B cell (primary cell): ENCODE results near the gene CDC34. TPM values are rescaled to one million over a fixed set of nuclear protein-coding genes. Genes with fewer than 3 reads are reported as not detected.

ENCODE experiments used
- ATAC-seq: fragments of 200-7000 bp; cut with Tn5 transposase; one replicate; pipeline ENCODE4 v1.10.0; 2021; ENCODE audit warnings: low read depth, mild to moderate bottlenecking, moderate number of reproducible peaks, moderate library complexity
- CTCF ChIA-PET: fragments of 350-600 bp; sonication (Branson Sonifier 250); formaldehyde crosslinking; loops from one replicate; lab custom pipeline; 2021; ENCODE audit warnings: antibody characterized with exemption, inconsistent platforms; lab: Charles Lee
- POLR2A ChIA-PET: fragments of 350-600 bp; sonication (Branson Sonifier 250); formaldehyde crosslinking; loops from one replicate; lab custom pipeline; 2021; ENCODE audit warnings: antibody characterized with exemption; lab: Charles Lee
- DNase-seq: peaks from one replicate; pipeline ENCODE4 v3.0.0; 2013
- H2AFZ ChIP-seq: 2 replicates; pipeline ENCODE4 v1.6.1; 2012; ENCODE audit warnings: mild to moderate bottlenecking, low read depth, low read length; ENCODE audit not compliant: insufficient read depth, poor library complexity, severe bottlenecking
- H3K27ac ChIP-seq, 2 donors: 1 replicate in 1 of 2; 2 replicates in 1 of 2; pipeline ENCODE4 v1.5.1; 2012 to 2013; ENCODE audit warnings: low read length in 2 of 2, mild to moderate bottlenecking in 2 of 2, moderate library complexity in 1 of 2
- H3K27me3 ChIP-seq, 4 experiments: fragments of 200-600 bp in 1 of 4; sonication (generic) in 1 of 4; replicated peaks in 1 of 4; 1 replicate in 2 of 4; 2 replicates in 2 of 4; pipeline versions ENCODE4 v1.6.1 to v1.7.0; 2013 to 2016; ENCODE audit warnings: low read length in 3 of 4, mild to moderate bottlenecking in 2 of 4, mixed read lengths in 1 of 4, moderate library complexity in 1 of 4; ENCODE audit not compliant: insufficient read depth in 4 of 4, control insufficient read depth in 3 of 4; ENCODE audit errors: control extremely low read depth in 1 of 4
- H3K36me3 ChIP-seq, 2 experiments: replicated peaks in 1 of 2; 1 replicate in 1 of 2; 2 replicates in 1 of 2; pipeline versions ENCODE4 v1.6.1 to v1.7.1; 2013; ENCODE audit warnings: low read length in 1 of 2; ENCODE audit not compliant: insufficient read depth in 2 of 2, control insufficient read depth in 1 of 2; ENCODE audit errors: control extremely low read depth in 1 of 2, extremely low read depth in 1 of 2
- H3K4me1 ChIP-seq, 2 donors: fragments of 200-600 bp in 1 of 2; sonication (generic) in 1 of 2; 1 replicate in 1 of 2; 2 replicates in 1 of 2; pipeline versions ENCODE4 v1.5.1 to v1.6.1; 2013 to 2017; ENCODE audit warnings: low read length in 2 of 2; ENCODE audit not compliant: control insufficient read depth in 2 of 2, insufficient read depth in 2 of 2
- H3K4me2 ChIP-seq: replicated peaks from 2 replicates; pipeline ENCODE3; 2012; ENCODE audit warnings: mild to moderate bottlenecking, low read depth, low read length; ENCODE audit not compliant: poor library complexity, severe bottlenecking
- H3K4me3 ChIP-seq, 5 experiments: fragments of 200-600 bp in 1 of 5; sonication (generic) in 1 of 5; 1 replicate in 3 of 5; 2 replicates in 2 of 5; pipeline versions ENCODE4 v1.5.1 to v1.7.0; 2011 to 2016; ENCODE audit warnings: low read length in 4 of 5, mild to moderate bottlenecking in 4 of 5, low read depth in 2 of 5, control low read depth in 1 of 5, moderate library complexity in 1 of 5; ENCODE audit not compliant: insufficient read depth in 1 of 5; ENCODE audit errors: control extremely low read depth in 1 of 5, extremely low read depth in 1 of 5
- H3K79me2 ChIP-seq: fragments of 200-600 bp; sonication (generic); one replicate; pipeline ENCODE4 v1.6.0; 2016; ENCODE audit warnings: low read length; ENCODE audit not compliant: control insufficient read depth, insufficient read depth
- H3K9ac ChIP-seq: fragments of 200-600 bp; sonication (generic); 2 replicates; pipeline ENCODE4 v1.6.1; 2017; ENCODE audit warnings: mild to moderate bottlenecking, low read length, moderate library complexity
- H3K9me3 ChIP-seq, 3 donors: one replicate each; pipeline versions ENCODE4 v1.6.1 to v1.7.1; 2013; ENCODE audit warnings: low read length in 2 of 3; ENCODE audit not compliant: control insufficient read depth in 2 of 3, insufficient read depth in 1 of 3; ENCODE audit errors: control extremely low read depth in 1 of 3
- H4K20me1 ChIP-seq: 2 replicates; pipeline ENCODE4 v1.6.0; 2012; ENCODE audit warnings: mild to moderate bottlenecking, low read length; ENCODE audit not compliant: insufficient read depth, control insufficient read depth, poor library complexity, severe bottlenecking
- H3K27ac Mint-ChIP-seq: one replicate; pipeline ENCODE4 v1.8.0; 2021; ENCODE audit warnings: mixed read lengths
- H3K27me3 Mint-ChIP-seq: one replicate; pipeline ENCODE4 v1.8.0; 2021; ENCODE audit warnings: mixed read lengths
- H3K4me1 Mint-ChIP-seq: one replicate; pipeline ENCODE4 v1.8.0; 2021; ENCODE audit warnings: mixed read lengths
- H3K4me3 Mint-ChIP-seq: one replicate; pipeline ENCODE4 v1.8.0; 2021; ENCODE audit warnings: mixed read lengths
- H3K9me3 Mint-ChIP-seq: one replicate; pipeline ENCODE4 v1.8.0; 2022; ENCODE audit warnings: mixed read lengths; ENCODE audit not compliant: insufficient read depth
- EZH2 ChIP-seq: IDR thresholded peaks from 2 replicates; pipeline ENCODE4 v1.6.1; 2012; ENCODE audit warnings: borderline replicate concordance, low read depth, mild to moderate bottlenecking, moderate library complexity, low read length; ENCODE audit not compliant: insufficient read depth, poor library complexity, severe bottlenecking
- WGBS: methylation state at CpG from one replicate; pipeline ENCODE4 v1.1.5; 2013; ENCODE audit warnings: missing lambda C conversion rate; ENCODE audit not compliant: insufficient coverage; 5-methylcytosine and 5-hydroxymethylcytosine counted together
- intact Hi-C: fragments of 100-400 bp; cut with micrococcal nuclease; formaldehyde crosslinking; loops from one replicate; pipeline ENCODE4 v1.10.0; 2022
- polyA plus RNA-seq: library from polyadenylated mRNA; depleted of rRNA; stranded (reverse); fragments of >200 nt; gene quantifications from 2 replicates; pipeline ENCODE4 v1.2.3, GENCODE V29; 2012
- total RNA-seq, 2 donors: library from RNA; stranded (reverse); fragments of 120-200 nt in 1 of 2; gene quantifications; 1 replicate in 1 of 2; 2 replicates in 1 of 2; pipeline versions ENCODE4 v1.2.3 to v1.2.4, GENCODE V29; 2013 to 2022
- TF ChIP-seq, protein P1 (sequence below): fragments of 200-600 bp; IDR thresholded peaks from one replicate; pipeline ENCODE4 v1.8.0; 2022; ENCODE audit warnings: antibody characterized with exemption, mild to moderate bottlenecking

CDC34 gene
- total and polyA plus RNA-seq, 2 donors (not counting 1 experiment from before 2014, with no cell fraction given) = 26.9 to 28.4 TPM

DNA sequence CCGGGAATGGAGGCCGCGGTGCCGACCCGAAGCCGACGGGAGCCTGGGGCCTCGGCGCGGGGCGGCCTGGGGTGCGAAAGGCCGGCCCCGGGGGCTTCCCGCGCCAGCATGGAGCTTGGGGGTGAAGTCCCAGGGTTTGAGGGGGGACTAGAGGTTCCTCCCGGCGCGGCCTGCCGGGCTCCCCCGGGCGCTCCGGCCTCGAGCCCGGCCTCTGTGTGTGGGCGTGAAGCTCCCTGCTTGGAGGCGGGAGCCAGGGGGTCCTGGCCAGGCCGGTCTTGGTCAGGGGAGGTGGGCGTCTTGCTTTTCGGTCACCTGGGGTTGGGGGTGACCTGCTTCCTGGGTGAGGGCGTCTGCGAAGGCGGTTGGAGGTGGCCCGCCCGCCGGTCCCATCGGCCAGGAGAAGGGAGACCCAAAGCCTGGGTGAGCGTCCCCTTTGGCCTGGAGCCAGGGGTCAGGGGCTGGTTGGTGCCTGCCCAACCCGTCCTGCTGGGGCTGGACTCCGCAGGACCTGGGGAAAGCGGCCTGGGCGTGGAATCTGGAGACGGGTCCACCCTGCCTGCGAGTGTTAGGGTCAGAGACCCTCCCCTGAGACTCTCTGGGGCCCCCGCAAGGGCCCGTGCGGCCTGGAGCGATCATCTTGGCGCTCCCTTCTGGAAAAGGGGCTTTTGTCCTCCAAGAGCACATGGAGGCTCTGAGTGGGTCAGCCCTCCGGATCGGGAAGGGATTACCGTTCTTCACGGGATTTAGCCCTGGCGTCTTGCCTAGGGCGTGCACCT, 41.4 kb downstream of the CDC34 start:
- peaks cover 49% of the 10 kb centered on the region for H4K20me1 ChIP-seq

More for the DNA sequence above, 41.4 kb downstream of the CDC34 start:
- Histone ChIP-seq H3K4me2 (peak overlapping the region; percentile 96), H3K27me3 (no peaks in the 10 kb centered on the region), H3K36me3 (no peaks in the 10 kb centered on the region), H3K9ac (peak overlapping the region; percentile 87), H3K4me3 (peak overlapping the region; percentile 55 to 81 (median 79)), H3K27ac (peak overlapping the region in 1 of 2 donors; percentile 89), H3K79me2 (peaks cover 55% of the 10 kb centered on the region), H2AFZ (peak overlapping the region; percentile 85), H3K9me3 (no peaks in the 10 kb centered on the region), H3K4me1 (peaks cover 19 to 33% of the 10 kb centered on the region in 2 donors)
- Mint-ChIP-seq H3K4me3 (peak overlapping the region; percentile 90), H3K4me1 (peaks cover 35% of the 10 kb centered on the region), H3K9me3 (no peaks in the 10 kb centered on the region), H3K27ac (peak overlapping the region; percentile 88), H3K27me3 (no peaks in the 10 kb centered on the region)
- ChIA-PET CTCF (no interaction called here), POLR2A (interaction anchor here (0.6 to 1.8 kb wide), 4 partner anchors 41 to 129 kb away, joined by 3 to 7 read pairs (median 4); partner anchors contain the start of genes CDC34 and TPGS1)
- no peak for TF ChIP-seq EZH2
- TF ChIP-seq, protein P1, sequence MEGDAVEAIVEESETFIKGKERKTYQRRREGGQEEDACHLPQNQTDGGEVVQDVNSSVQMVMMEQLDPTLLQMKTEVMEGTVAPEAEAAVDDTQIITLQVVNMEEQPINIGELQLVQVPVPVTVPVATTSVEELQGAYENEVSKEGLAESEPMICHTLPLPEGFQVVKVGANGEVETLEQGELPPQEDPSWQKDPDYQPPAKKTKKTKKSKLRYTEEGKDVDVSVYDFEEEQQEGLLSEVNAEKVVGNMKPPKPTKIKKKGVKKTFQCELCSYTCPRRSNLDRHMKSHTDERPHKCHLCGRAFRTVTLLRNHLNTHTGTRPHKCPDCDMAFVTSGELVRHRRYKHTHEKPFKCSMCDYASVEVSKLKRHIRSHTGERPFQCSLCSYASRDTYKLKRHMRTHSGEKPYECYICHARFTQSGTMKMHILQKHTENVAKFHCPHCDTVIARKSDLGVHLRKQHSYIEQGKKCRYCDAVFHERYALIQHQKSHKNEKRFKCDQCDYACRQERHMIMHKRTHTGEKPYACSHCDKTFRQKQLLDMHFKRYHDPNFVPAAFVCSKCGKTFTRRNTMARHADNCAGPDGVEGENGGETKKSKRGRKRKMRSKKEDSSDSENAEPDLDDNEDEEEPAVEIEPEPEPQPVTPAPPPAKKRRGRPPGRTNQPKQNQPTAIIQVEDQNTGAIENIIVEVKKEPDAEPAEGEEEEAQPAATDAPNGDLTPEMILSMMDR = no peak
- ATAC-seq (no peak), DNase-seq (no peak)
- WGBS = under 1% methylated on average over 55 of the region's 55 CpGs
- intact Hi-C loops = loop anchor here (1.0 to 5.0 kb wide), 6 partner anchors 16 to 834 kb away; partner anchors contain the start of genes CDC34, DAZAP1, HCN2 and POLRMT
